22Rv1 (cell line): ENCODE results near the gene CYB561D1.

Experiments
- ZFX ChIP-seq: fragments of 450-650 bp; IDR thresholded peaks from 2 replicates; pipeline ENCODE4 v1.6.1; 2017; ENCODE audit warnings: antibody characterized with exemption, borderline replicate concordance
- TF ChIP-seq, protein P1 (sequence below): fragments of 450-650 bp; IDR thresholded peaks from 2 replicates; pipeline ENCODE4 v1.5.1; 2017; ENCODE audit warnings: mild to moderate bottlenecking

DNA sequence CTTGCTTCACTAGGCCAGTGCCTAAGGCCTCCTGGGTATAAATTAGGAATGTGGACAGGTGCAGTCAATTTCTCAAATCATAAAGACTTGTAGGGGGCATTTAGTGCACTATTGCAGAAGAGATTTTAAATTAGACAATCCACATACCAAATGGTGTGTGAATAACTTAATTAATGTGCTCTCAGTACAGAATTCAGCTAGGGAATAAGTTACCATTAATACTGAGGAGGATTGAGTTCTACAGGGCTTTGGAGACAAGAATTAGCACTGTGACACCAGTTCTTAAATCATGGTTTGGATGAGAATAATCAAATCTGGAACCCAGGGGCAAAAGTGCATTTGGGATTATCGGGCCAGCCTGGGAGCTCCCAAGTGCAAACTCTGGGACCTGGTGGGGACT, 25.8 kb upstream of the CYB561D1 start:
- TF ChIP-seq, protein P1, sequence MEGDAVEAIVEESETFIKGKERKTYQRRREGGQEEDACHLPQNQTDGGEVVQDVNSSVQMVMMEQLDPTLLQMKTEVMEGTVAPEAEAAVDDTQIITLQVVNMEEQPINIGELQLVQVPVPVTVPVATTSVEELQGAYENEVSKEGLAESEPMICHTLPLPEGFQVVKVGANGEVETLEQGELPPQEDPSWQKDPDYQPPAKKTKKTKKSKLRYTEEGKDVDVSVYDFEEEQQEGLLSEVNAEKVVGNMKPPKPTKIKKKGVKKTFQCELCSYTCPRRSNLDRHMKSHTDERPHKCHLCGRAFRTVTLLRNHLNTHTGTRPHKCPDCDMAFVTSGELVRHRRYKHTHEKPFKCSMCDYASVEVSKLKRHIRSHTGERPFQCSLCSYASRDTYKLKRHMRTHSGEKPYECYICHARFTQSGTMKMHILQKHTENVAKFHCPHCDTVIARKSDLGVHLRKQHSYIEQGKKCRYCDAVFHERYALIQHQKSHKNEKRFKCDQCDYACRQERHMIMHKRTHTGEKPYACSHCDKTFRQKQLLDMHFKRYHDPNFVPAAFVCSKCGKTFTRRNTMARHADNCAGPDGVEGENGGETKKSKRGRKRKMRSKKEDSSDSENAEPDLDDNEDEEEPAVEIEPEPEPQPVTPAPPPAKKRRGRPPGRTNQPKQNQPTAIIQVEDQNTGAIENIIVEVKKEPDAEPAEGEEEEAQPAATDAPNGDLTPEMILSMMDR, result no peak
- TF ChIP-seq ZFX, result no peak
